SKM-1 treated with dmso at 0.1 percent for 144 hours (cell line): ENCODE results near the gene CDC42EP2.
A peak's percentile ranks its signal among the peaks of the same experiment; 100 is the strongest.

Experiments used
- DNase-seq: peaks from one replicate; lab custom pipeline; 2025; ENCODE audit not compliant: unreplicated experiment; lab: John Stamatoyannopoulos, UW

CDC42EP2 gene

DNA sequence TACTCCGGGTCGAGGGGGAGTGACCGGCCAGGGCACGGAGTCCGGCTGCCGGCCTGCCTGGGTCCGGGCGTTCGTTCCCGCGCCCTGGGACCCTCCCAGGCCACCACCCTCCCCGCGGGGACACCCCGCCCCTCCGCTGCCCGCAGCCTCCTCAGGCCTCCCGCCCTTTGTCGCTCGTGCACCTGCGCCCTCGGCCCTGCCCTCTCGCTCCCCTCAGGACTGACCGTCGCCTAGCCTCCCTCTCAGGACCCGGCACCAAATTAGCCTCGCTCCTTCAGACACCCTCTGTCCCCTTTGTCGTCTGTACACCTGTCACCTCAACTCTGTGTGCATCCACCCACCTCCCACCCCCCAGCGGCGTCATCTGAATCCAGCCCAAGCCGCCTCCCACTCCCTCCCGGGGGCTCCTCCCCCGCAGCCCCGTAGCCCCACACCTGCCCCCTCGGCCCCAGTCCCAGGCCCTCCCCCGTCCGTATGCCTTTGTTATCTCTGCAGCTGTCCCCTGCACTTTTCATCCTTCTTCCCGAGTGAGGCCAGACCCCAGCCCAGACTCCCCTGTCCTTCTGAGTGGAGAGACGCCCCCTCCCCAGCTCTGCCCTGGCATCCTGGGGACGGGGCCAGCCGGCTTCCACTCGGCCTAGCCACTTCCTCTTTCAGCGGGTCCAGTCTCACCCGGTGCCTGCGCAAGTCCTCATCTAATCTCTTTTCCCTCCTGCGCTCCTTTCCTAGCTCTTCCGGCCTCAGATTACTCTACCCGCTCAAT lies 40.5 kb downstream of the CDC42EP2 start:
- peak; percentile 56 for DNase-seq

DNA sequence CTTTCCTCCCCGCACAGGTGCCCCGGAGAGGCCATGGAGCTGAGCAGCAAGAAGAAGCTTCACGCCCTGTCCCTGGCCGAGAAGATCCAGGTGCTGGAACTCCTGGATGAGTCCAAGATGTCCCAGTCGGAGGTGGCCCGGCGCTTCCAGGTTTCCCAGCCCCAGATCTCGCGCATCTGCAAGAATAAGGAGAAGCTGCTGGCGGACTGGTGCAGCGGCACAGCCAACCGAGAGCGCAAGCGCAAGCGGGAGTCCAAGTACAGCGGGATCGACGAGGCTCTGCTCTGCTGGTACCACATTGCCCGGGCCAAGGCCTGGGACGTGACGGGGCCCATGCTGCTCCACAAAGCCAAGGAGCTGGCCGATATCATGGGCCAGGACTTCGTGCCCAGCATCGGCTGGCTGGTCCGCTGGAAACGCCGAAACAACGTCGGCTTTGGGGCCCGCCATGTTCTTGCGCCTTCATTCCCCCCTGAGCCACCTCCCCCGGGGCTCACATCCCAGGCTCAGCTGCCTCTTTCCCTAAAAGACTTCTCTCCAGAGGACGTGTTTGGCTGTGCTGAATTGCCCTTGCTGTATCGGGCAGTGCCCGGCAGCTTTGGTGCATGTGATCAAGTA lies 41.2 kb downstream of the CDC42EP2 start:
- DNase-seq = no peak

- DNase-seq = no peak
Observed at GRCh38 chr11:65356394-65356972, 41.8 kb downstream of the CDC42EP2 start.

DNA sequence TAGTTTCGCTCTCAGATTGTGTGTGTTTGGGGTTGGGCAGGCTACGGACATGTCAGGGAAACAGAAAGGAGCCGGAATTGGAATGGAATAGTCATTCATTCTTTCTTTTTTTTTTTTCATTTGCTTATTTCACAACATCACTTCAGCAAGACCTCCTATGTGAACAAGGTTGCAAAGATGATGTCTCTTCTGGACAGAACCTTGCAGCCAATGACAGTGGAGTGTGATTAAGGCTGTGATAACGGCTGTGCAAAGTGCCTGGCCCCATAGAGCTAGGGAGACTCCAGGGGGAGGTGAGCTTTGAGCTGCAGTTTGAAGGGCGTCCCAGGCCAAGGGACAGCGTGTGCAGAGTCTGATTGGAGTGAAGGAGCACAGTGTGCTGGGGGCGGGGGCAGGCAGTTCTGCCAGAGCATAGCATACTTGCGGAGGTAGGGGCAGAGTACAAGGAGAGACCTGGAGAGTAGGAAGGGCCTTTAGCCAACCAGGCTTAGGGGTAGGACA lies 43.2 kb downstream of the CDC42EP2 start:
- DNase-seq = no peak

DNA sequence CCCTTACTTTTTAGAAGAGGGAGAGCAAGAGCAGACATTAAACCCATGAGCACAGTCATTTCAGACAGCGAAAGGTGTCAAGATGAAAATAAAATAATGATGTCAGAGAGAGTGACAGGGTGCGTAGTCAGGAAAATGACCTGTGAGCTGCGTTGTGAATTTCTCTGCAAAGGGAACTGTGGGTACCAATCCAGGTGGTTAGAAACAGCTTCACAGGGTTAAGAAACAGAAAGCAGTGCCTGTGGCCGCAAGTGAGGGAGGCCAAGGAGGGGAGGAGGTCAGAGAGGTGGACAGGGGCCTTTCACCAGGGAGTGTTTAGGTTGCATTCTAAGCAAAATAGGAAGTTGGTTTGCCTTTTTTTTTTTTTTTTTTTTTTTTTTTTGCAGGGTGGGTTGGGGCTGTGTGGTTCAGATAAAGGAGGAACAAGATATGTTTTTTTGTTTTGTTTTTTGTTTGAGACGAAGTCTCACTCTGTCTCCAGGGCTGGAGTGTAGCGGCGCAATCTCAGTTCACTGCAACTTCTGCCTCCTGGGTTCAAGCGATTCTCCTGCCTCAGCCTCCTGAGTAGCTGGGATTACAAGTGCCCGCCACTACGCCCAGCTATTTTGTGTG lies 47.8 kb downstream of the CDC42EP2 start:
- peak; percentile 75 for DNase-seq

GRCh38 chr11:65362966-65363365 lies 48.3 kb downstream of the CDC42EP2 start:
- DNase-seq = no peak

DNA sequence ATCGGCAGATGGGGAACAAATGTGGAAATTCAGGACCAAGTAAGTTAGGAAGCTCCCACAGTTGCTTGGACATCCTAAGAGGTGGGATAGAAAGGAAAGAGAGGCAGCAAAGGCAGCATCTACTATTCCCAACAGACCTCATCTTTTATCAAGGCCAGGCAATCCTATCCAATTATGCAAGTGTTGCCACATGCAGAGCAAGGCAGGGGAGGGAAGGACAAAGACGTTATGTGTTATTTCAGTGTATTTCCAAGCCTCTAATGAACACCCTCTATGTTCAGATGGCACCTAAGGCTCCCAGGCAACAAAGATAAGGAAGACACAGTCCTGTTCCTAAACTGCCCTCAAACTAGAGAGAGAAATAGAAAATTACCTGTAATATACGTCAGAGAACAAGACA lies 49.1 kb downstream of the CDC42EP2 start:
- no peak for DNase-seq

DNA sequence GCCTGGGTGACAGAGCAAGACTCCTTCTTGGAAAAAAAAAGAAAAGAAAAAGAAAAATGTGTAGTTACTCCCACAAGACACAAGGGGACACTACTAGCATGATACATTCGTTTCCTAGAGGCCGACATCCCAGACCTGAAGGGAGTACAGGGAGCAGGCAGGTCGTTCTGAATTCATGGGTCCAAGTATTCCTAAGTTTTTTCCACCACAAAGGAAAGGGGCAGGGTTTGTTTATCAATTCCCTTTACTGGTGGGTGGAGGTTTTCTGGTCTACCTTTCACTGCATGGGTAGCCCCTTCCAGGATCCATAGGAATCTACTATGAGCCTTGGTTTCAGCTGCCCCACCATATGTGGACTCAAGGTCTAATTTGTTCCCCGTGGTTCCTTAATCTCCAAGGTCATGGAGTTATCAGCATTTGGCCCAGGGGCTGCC lies 51.7 kb downstream of the CDC42EP2 start:
- DNase-seq = peak; percentile 87

GRCh38 chr11:65370659-65371049 lies 56.0 kb downstream of the CDC42EP2 start:
- DNase-seq = no peak
